Right atrium auricular region (tissue), 2 donors: ENCODE measurements around the gene SALL2. TPM values are rescaled to one million over a fixed set of nuclear protein-coding genes. Genes with fewer than 3 reads are reported as not detected.
"Not testable (repeated sequence)": the region's sequence is repeated elsewhere in the genome, so short reads cannot be mapped to it uniquely, and the experiment has no call there.

Source experiments
- DNase-seq: peaks from one replicate; pipeline ENCODE4 v3.0.0-alpha.2; 2019; ENCODE audit warnings: low spot score
- H3K27ac ChIP-seq, 2 donors: fragments of 200-600 bp; sonication (generic); 1 replicate in 1 of 2; 2 replicates in 1 of 2; pipeline ENCODE4 v1.5.1; 2016 to 2019
- H3K27me3 ChIP-seq, 2 donors: fragments of 200-600 bp; sonication (generic); one replicate each; pipeline versions ENCODE4 v1.5.1 to v1.6.0; 2017 to 2019
- H3K36me3 ChIP-seq: fragments of 200-600 bp; sonication (generic); one replicate; pipeline ENCODE4 v1.5.1; 2016
- H3K4me1 ChIP-seq, 2 donors: fragments of 200-600 bp; sonication (generic); one replicate each; pipeline versions ENCODE4 v1.5.1 to v1.6.0; 2017 to 2019
- H3K4me3 ChIP-seq, 2 donors: fragments of 200-600 bp; sonication (generic); 1 replicate in 1 of 2; 2 replicates in 1 of 2; pipeline ENCODE4 v1.5.1; 2017 to 2019; ENCODE audit warnings: mild to moderate bottlenecking in 1 of 2, moderate library complexity in 1 of 2
- H3K9me3 ChIP-seq, 2 donors: fragments of 200-600 bp; sonication (generic); one replicate each; pipeline ENCODE4 v1.5.1; 2019
- CTCF ChIP-seq, 2 donors: fragments of 200-600 bp; sonication (generic); IDR thresholded peaks; one replicate each; pipeline ENCODE4 v1.5.1; 2019; ENCODE audit warnings: antibody characterized with exemption in 2 of 2
- total RNA-seq, 2 donors: library from RNA; depleted of rRNA; stranded (reverse); fragments of >200 nt; gene quantifications; one replicate each; pipeline ENCODE4 v1.1.0, GENCODE V29; 2016

SALL2 gene
- total RNA-seq, 2 donors from 2014 or later: 4.9 to 15.7 TPM

GRCh38 chr14:21556378-21557083, 30.4 kb upstream of the SALL2 start:
- TF ChIP-seq CTCF (IDR thresholded peaks at IDR 0.05): no peak
- H3K27ac ChIP-seq: peak overlapping the region in 1 of 2 donors; percentile 53
- no peak overlapping the region for H3K4me3 ChIP-seq
- no peaks in the 10 kb centered on the region for H3K36me3 ChIP-seq
- DNase-seq: no peak
- H3K9me3 ChIP-seq: no peaks in the 10 kb centered on the region
- no peaks in the 10 kb centered on the region for H3K27me3 ChIP-seq
- H3K4me1 ChIP-seq: no peaks in the 10 kb centered on the region

- Histone ChIP-seq H3K36me3 (no peaks in the 10 kb centered on the region), H3K4me3 (no peak overlapping the region), H3K9me3 (no peaks in the 10 kb centered on the region)
Measured at GRCh38 chr14:21553266-21553665, 27.1 kb upstream of the SALL2 start.

GRCh38 chr14:21544588-21544987, 18.4 kb upstream of the SALL2 start:
- not testable (repeated sequence) for H3K9me3 ChIP-seq, H3K36me3 ChIP-seq, H3K4me1 ChIP-seq, H3K27ac ChIP-seq, DNase-seq, H3K4me3 ChIP-seq, H3K27me3 ChIP-seq

More at GRCh38 chr14:21553266-21553665, 27.1 kb upstream of the SALL2 start:
- no peaks in the 10 kb centered on the region for H3K27me3 ChIP-seq
- DNase-seq: no peak
- H3K4me1 ChIP-seq: no peaks in the 10 kb centered on the region
- H3K27ac ChIP-seq: no peak overlapping the region
- TF ChIP-seq CTCF (IDR thresholded peaks at IDR 0.05): no peak

GRCh38 chr14:21543963-21544362, 17.8 kb upstream of the SALL2 start:
- TF ChIP-seq CTCF (IDR thresholded peaks at IDR 0.05): no peak
- Histone ChIP-seq H3K36me3 (no peaks in the 10 kb centered on the region), H3K27ac (no peak overlapping the region), H3K27me3 (no peaks in the 10 kb centered on the region), H3K9me3 (no peaks in the 10 kb centered on the region), H3K4me1 (no peaks in the 10 kb centered on the region), H3K4me3 (no peak overlapping the region)
- DNase-seq: no peak

- TF ChIP-seq CTCF (IDR thresholded peaks at IDR 0.05): no peak
- Histone ChIP-seq H3K4me3 (no peak overlapping the region), H3K27me3 (no peaks in the 10 kb centered on the region)
Measured at GRCh38 chr14:21543521-21543960, 17.4 kb upstream of the SALL2 start.

GRCh38 chr14:21541413-21542074, 15.4 kb upstream of the SALL2 start:
- H3K27ac ChIP-seq: no peak overlapping the region
- no peak for DNase-seq
- H3K4me3 ChIP-seq: no peak overlapping the region
- TF ChIP-seq CTCF (IDR thresholded peaks at IDR 0.05): no peak
- no peaks in the 10 kb centered on the region for H3K36me3 ChIP-seq
- H3K27me3 ChIP-seq: peaks cover 0 to 5% of the 10 kb centered on the region in 2 donors
- no peaks in the 10 kb centered on the region for H3K9me3 ChIP-seq
- peaks cover 0 to 7% of the 10 kb centered on the region in 2 donors for H3K4me1 ChIP-seq

More at GRCh38 chr14:21543521-21543960, 17.4 kb upstream of the SALL2 start:
- H3K36me3 ChIP-seq: no peaks in the 10 kb centered on the region
- no peaks in the 10 kb centered on the region for H3K4me1 ChIP-seq
- no peak overlapping the region for H3K27ac ChIP-seq
- no peaks in the 10 kb centered on the region for H3K9me3 ChIP-seq
- DNase-seq: no peak
